OCI-LY3 (cell line): ENCODE data around the gene LETM1.

Experiments used
- H2AFZ ChIP-seq: fragments of 200-600, 300-600 bp; shearing (Covaris generic); 2 replicates; pipeline ENCODE4 v1.6.0; 2014; ENCODE audit warnings: antibody characterized with exemption, low read depth, low read length
- H3K27ac ChIP-seq: fragments of 200-600, 300-600 bp; sonication (generic); 2 replicates; pipeline ENCODE4 v1.5.1; 2014; ENCODE audit warnings: mild to moderate bottlenecking, low read length, moderate library complexity, mixed read lengths
- H3K27me3 ChIP-seq: fragments of 200-600, 300-600 bp; sonication (generic); 2 replicates; pipeline ENCODE4 v1.6.1; 2014; ENCODE audit warnings: low read depth, low read length, mixed read lengths
- H3K36me3 ChIP-seq: fragments of 200-600, 300-600 bp; sonication (generic); replicated peaks from 2 replicates; pipeline ENCODE3; 2014; ENCODE audit warnings: low read depth, low read length, mixed read lengths
- H3K4me1 ChIP-seq: fragments of 300-600, 200-600 bp; sonication (generic); 2 replicates; pipeline ENCODE4 v1.6.1; 2014; ENCODE audit warnings: low read length, mixed read lengths
- H3K4me2 ChIP-seq: fragments of 200-600, 300-600 bp; sonication (generic); 2 replicates; pipeline ENCODE4 v1.6.1; 2014; ENCODE audit warnings: low read length, mixed read lengths
- H3K4me3 ChIP-seq: fragments of 300-600, 200-600 bp; sonication (generic); 2 replicates; pipeline ENCODE4 v1.5.1; 2014; ENCODE audit warnings: antibody characterized with exemption, mild to moderate bottlenecking, low read length, moderate library complexity
- H3K79me2 ChIP-seq: fragments of 300-600, 200-600 bp; shearing (Covaris generic); 2 replicates; pipeline ENCODE4 v1.6.1; 2014; ENCODE audit warnings: mild to moderate bottlenecking, low read length, mixed read lengths
- H3K9ac ChIP-seq: fragments of 300-600, 200-600 bp; shearing (Covaris generic); 2 replicates; pipeline ENCODE4 v1.6.0; 2014; ENCODE audit warnings: mild to moderate bottlenecking, low read length, moderate library complexity
- H3K9me3 ChIP-seq: fragments of 200-600, 300-600 bp; shearing (Covaris generic); 2 replicates; pipeline ENCODE4 v1.6.1; 2014; ENCODE audit warnings: low read length, mixed read lengths; ENCODE audit not compliant: insufficient read depth
- H4K20me1 ChIP-seq: fragments of 200-600, 300-600 bp; sonication (generic); 2 replicates; pipeline ENCODE4 v1.6.1; 2016; ENCODE audit warnings: low read length, mixed read lengths; ENCODE audit not compliant: insufficient read depth
- EZH2phosphoT487 ChIP-seq: fragments of 200-600 bp; shearing (Covaris generic); IDR thresholded peaks from 2 replicates; pipeline ENCODE4 v1.6.1; 2018; ENCODE audit warnings: antibody characterized with exemption, mixed run types, low read depth
- TF ChIP-seq, protein P1 (sequence below): fragments of 200-600, 300-600 bp; sonication (generic); IDR thresholded peaks from 2 replicates; pipeline ENCODE4 v1.5.1; 2014; ENCODE audit warnings: antibody characterized with exemption, low read length, low read depth

The LETM1 gene

DNA sequence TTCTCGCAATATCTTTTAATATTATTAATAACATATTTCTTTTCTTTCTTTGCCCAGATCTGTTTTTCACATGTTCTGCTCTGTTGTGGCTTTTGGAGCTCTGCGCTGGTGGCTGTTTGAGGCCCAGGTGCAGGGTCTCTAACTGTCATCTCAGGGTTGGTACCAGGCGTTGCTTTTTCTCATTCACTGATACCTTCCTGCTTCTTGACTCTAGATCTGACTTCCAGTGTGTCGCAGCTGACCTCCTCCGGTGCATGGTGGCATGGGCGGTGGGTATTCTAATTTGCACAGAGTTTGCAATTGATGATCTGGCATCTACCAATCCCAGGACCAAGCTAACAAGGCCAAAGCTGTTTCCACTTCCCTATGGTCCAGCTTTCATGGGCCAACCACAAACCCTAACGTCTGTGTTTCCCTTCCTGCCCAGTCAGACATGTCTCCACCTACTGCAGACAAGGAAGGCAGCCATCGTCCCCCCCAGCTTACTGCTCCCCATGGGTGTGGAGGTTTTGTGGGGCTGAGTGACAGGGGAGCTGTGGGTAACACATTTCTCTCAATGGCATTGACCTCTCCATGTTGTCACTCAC is 25.2 kb downstream of the LETM1 start:
- Histone ChIP-seq H3K79me2 (peaks cover 10% of the 10 kb centered on the region), H3K4me3 (no peak overlapping the region), H3K36me3 (peaks cover 54% of the 10 kb centered on the region), H2AFZ (no peak overlapping the region), H3K9me3 (no peaks in the 10 kb centered on the region), H3K27me3 (no peaks in the 10 kb centered on the region), H3K9ac (no peak overlapping the region), H3K4me1 (peaks cover 23% of the 10 kb centered on the region), H4K20me1 (0 out of 2 replicates have a peak, but pooled peaks cover 6% of the 10 kb centered on the region), H3K4me2 (no peak overlapping the region), H3K27ac (no peak overlapping the region)
- no peak for TF ChIP-seq EZH2phosphoT487
- TF ChIP-seq, protein P1, sequence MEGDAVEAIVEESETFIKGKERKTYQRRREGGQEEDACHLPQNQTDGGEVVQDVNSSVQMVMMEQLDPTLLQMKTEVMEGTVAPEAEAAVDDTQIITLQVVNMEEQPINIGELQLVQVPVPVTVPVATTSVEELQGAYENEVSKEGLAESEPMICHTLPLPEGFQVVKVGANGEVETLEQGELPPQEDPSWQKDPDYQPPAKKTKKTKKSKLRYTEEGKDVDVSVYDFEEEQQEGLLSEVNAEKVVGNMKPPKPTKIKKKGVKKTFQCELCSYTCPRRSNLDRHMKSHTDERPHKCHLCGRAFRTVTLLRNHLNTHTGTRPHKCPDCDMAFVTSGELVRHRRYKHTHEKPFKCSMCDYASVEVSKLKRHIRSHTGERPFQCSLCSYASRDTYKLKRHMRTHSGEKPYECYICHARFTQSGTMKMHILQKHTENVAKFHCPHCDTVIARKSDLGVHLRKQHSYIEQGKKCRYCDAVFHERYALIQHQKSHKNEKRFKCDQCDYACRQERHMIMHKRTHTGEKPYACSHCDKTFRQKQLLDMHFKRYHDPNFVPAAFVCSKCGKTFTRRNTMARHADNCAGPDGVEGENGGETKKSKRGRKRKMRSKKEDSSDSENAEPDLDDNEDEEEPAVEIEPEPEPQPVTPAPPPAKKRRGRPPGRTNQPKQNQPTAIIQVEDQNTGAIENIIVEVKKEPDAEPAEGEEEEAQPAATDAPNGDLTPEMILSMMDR = no peak

DNA sequence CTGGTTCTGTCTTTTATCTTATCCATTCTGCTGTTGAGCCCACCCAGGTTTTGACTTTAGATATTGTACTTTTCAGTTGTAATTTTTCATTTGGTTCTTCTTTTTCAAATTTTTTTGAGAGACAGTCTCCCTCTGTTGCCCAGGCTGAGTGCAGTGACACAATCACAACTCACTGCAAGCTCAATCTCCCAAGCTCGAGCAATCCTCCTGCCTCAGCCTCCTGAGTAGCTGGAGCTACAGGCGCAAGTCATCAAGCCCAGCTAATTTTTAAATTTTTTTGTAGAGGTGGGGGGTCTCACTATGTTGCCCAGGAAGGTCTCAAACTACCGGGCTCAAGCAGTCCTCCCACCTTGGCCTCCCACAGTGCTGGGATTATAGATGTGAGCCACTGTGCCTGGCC is 25.7 kb downstream of the LETM1 start:
- Histone ChIP-seq H3K4me2 (no peak overlapping the region), H3K9ac (no peak overlapping the region), H3K36me3 (peaks cover 50% of the 10 kb centered on the region), H3K27me3 (no peaks in the 10 kb centered on the region), H3K4me3 (no peak overlapping the region), H3K9me3 (no peaks in the 10 kb centered on the region), H4K20me1 (0 out of 2 replicates have a peak, but pooled peaks cover 6% of the 10 kb centered on the region), H3K27ac (no peak overlapping the region), H3K79me2 (peaks cover 10% of the 10 kb centered on the region), H3K4me1 (peaks cover 23% of the 10 kb centered on the region), H2AFZ (no peak overlapping the region)
- TF ChIP-seq, protein P1 = no peak
- no peak for TF ChIP-seq EZH2phosphoT487

DNA sequence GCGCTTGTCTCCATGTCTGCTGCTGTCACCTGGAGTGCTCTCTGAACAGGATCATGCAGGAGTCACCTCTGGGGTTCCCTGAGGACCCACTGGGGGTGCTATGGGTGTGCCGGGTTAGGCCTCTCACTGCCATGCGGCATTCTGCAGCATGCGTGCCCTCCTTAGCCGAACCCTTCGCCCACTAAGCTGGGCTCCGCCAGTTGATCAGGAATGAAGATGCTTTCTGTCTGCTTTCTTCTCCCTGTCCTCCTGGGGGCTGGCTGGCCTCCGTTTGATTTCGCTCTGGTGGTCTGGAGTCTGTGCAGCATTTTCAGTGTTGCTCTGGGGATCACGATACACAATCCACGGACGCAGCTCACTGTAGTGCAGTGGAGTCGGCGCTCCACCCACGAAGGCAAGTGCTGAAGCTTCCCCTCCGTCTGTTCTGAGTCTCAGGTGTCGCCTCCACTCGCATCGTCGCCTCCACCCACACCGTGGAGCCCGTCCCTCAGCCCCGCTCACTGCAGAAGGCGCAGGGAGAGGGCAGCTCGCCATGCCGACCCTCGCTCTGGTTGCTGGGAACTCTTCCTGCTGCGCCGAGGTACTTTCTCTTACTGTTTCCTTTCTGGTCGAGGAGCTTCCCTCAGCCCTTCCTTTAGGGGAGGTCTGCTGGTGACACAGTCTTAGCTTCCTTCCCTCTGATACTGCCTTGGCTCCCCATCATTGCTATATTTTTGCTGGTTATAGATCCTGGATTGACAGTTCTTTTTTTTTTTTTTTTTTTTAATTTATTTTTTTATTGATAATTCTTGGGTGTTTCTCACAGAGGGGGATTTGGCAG is 29.2 kb downstream of the LETM1 start:
- H3K79me2 ChIP-seq = no peaks in the 10 kb centered on the region
- H3K9me3 ChIP-seq = no peaks in the 10 kb centered on the region
- no peaks in the 10 kb centered on the region for H3K4me1 ChIP-seq
- no peak overlapping the region for H3K27ac ChIP-seq
- no peaks in the 10 kb centered on the region for H3K27me3 ChIP-seq
- H4K20me1 ChIP-seq = no peaks in the 10 kb centered on the region
- H3K36me3 ChIP-seq = peaks cover 52% of the 10 kb centered on the region
- H2AFZ ChIP-seq = no peak overlapping the region
- no peak for TF ChIP-seq EZH2phosphoT487
- TF ChIP-seq, protein P1 = no peak
- H3K9ac ChIP-seq = no peak overlapping the region
- no peak overlapping the region for H3K4me3 ChIP-seq
- H3K4me2 ChIP-seq = no peak overlapping the region

DNA sequence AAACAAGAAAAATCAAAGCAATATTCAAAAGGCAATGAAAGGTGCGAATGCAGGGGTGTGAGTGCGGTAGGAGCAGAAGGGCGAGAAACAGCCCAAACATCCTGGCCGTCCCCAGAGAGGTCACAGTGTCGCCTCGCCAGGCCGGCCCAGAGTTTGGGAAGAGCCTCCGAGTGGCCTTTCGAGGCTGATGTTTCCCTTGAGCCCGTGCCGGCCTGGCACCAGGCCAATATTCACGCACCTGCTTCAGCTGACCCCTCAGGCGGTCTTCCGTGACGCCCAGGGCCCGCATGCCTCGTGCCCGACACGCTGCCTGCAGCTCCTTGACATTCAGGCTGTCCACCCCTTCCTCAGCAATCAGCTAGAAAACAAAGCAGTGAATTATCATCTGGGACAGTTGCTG is 30.6 kb downstream of the LETM1 start:
- Histone ChIP-seq H3K9ac (no peak overlapping the region), H2AFZ (no peak overlapping the region), H3K27me3 (no peaks in the 10 kb centered on the region), H3K4me2 (no peak overlapping the region), H3K4me3 (no peak overlapping the region), H3K36me3 (peaks cover 44% of the 10 kb centered on the region), H3K9me3 (no peaks in the 10 kb centered on the region), H3K27ac (no peak overlapping the region), H4K20me1 (no peaks in the 10 kb centered on the region), H3K79me2 (no peaks in the 10 kb centered on the region), H3K4me1 (no peaks in the 10 kb centered on the region)
- no peak for TF ChIP-seq EZH2phosphoT487
- TF ChIP-seq, protein P1 = no peak
